ENCODE data around the gene TOR1A.

Gene TOR1A

DNA sequence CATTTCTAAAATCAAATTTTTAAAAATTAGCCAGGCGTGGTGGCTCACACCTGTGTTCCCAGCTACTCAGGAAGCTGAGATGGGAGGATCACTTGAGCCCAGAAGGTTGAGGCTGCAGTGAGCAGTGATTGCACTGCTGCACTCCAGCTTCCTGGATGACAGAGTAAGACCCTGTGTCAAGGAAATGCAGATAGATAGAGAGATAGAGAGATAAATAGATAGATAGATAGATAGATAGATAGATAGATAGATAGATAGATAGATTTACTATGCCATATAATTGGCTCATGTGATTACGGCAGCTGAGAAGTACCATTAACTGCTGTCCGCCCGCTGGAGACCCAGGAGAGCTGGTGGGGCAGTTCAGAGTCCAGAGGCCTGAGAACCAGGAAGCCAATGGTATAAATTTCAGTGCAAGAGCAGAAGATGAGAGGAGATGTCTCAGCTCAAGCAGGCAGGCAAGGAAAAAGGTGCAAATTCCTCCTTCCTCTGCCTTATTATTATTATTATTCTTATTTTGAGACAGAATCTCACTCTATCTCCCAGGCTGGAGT, 58.1 kb downstream of the TOR1A start:
- intact Hi-C loops (cut with DNase I) = no loop called here
- DNase-seq = no peak

DNA sequence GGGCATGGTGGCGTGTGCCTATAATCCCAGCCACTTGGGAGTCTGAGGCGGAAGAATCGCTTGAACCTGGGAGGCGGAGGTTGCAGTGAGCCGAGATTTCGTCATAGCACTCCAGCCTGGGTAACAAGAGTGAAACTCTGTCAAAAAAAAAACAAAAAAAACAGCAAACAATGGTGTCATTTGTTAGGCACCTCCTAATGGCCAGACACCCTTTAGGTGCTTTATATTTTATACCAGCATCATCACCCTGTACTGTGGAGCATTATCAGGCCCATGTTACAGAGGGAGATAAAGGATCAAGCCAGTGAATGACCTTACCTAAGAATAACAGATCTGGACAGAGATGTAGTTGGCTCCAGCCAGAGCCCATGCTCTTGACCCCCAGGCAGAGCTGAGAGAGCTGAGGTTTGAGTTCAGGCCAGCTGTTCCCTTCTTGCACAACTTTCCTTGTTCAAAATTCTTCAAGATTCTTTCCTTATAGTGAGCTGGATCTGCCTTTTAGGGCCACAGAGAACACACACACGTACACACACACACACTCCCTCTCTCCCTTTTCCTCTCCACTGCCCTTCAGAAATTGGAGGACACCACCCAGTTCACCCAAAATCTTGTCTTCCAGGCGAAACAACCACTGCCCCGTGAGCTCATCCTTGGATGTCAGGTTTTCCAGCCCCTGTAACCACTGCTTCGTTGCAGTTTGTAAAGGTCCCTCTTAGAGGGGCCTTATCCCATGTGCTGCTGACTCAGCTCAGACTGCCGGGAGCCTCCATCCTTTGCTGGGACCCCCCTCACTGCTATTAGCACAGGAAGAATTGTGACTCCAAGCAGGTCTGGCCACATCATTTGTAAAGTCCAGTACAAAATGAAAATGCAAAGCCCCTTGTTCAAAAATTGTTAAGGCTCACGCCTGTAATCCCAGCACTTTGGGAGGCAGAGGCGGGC, 60.7 kb downstream of the TOR1A start:
- no peak for DNase-seq
- intact Hi-C loops (cut with DNase I) = no loop called here

All from posterior cingulate gyrus (tissue), 11 donors.